ENCODE measurements around the gene FGF7. TPM values are rescaled to one million over a fixed set of nuclear protein-coding genes. Genes with fewer than 3 reads are reported as not detected.
"Not testable (repeated sequence)": the region's sequence is repeated elsewhere in the genome, so short reads cannot be mapped to it uniquely, and the experiment has no call there.

Gene FGF7
- total RNA-seq, 2 experiments from 2014 or later = not detected

DNA sequence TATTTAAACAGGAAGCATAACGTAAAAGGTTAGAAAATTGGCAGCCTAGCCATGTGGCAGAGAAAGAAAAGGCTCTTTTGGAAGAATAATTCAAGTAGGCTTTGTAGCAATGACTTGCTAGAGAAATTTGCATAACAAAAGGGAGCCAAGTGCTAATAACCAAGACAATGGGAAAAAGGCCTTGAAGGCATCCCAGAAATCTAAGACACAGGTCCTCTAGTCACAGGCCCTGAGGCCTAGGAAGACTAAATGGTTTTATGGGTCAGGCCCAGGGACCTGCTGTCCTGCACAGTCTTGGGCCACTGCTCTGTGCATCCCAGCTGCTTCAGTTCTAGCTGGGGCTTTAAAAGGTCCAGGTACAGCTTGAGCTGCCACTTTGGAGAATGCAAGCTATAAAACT lies 78.5 kb downstream of the FGF7 start:
- Mint-ChIP-seq H3K4me3 (no peak overlapping the region), H3K4me1 (no peaks in the 10 kb centered on the region), H3K36me3 (no peaks in the 10 kb centered on the region), H3K27me3 (no peaks in the 10 kb centered on the region), H3K9me3 (peaks cover 7% of the 10 kb centered on the region), H3K27ac (no peak overlapping the region)
- no peak for DNase-seq

DNA sequence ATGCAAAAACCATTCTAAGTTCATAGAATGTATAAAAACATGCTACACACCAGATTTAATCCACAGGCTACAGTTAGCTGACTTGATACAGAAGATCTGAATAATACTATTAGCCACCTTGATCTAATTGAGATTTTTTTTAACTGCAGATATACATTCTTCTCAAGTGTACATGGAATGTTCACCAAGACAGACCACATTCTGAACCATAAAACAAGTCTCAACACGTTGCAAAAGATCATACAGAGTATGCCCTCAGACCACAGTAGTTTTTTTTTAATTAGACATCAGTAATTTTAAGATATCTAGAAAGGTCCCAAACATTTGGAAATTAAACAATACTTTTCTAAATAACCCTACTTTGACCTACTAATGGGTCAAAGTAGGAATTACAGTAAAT lies 83.3 kb downstream of the FGF7 start:
- no peak for DNase-seq
- no peak overlapping the region for H3K27ac Mint-ChIP-seq
- peaks cover 6% of the 10 kb centered on the region for H3K9me3 Mint-ChIP-seq
- H3K4me3 Mint-ChIP-seq = no peak overlapping the region
- no peaks in the 10 kb centered on the region for H3K27me3 Mint-ChIP-seq
- H3K4me1 Mint-ChIP-seq = no peaks in the 10 kb centered on the region
- H3K36me3 Mint-ChIP-seq = no peaks in the 10 kb centered on the region

DNA sequence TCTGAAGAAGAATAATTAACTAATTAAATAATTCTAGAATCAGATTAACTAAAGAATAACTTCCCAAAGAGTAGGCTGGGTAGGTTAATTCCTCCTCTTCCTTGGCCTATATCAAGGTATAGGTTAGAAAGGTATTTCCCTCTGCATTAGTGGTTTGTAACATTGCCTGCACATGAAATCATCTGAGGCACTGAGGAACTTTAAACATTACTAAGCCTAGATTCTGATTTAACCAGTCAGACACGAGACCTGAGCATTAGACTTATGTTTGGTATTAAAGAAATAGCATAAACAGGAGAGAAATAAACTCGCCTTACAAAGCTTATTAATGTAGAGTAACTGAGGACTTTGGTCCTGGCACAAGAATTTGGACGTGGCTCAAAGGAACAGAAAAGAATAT lies 84.2 kb downstream of the FGF7 start:
- Mint-ChIP-seq H3K4me1 (no peaks in the 10 kb centered on the region), H3K27ac (no peak overlapping the region), H3K4me3 (no peak overlapping the region), H3K9me3 (peaks cover 5% of the 10 kb centered on the region), H3K36me3 (no peaks in the 10 kb centered on the region), H3K27me3 (no peaks in the 10 kb centered on the region)
- no peak for DNase-seq

DNA sequence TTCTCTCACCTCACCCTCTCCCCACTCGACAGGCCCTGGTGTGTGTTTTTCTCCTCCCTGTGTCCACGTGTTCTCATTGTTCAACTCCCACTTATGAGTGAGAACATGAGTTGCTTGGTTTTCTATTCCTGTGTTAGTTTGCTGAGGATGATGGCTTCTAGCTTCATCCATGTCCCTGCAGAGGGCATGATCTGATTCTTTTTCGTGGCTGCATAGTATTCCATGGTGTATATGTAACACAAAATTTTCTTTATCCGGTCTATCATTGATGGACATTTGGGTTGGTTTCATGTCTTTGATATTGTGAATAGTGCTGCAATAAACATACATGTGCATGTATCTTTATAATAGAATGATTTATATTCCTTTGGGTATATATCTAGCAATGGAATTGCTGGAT lies 89.7 kb downstream of the FGF7 start:
- H3K4me3 Mint-ChIP-seq, H3K9me3 Mint-ChIP-seq, H3K27ac Mint-ChIP-seq, H3K27me3 Mint-ChIP-seq, H3K36me3 Mint-ChIP-seq, H3K4me1 Mint-ChIP-seq, DNase-seq: not testable (repeated sequence)

DNA sequence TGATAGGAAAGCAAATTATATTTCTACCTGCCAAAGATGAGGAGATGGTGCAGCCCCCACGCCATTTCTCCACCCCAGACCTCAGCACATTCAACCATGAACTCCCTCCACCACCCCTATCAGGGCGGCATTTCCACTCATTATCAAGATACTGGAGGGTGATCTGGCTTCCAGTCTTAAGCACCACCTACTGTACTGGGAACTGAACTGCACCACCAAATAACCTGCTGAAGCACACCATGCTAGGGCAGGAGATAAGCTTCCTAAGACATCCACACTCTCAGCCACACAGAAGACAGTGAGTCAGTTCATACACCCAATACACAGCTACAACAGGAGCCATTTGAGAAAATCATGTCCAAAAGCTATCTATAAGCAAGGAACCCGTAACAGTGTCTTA lies 98.8 kb downstream of the FGF7 start:
- no peaks in the 10 kb centered on the region for H3K4me1 Mint-ChIP-seq
- no peak overlapping the region for H3K4me3 Mint-ChIP-seq
- no peak overlapping the region for H3K27ac Mint-ChIP-seq
- peaks cover 19% of the 10 kb centered on the region for H3K9me3 Mint-ChIP-seq
- H3K27me3 Mint-ChIP-seq = no peaks in the 10 kb centered on the region
- peaks cover 10% of the 10 kb centered on the region for H3K36me3 Mint-ChIP-seq
- DNase-seq = no peak

DNA sequence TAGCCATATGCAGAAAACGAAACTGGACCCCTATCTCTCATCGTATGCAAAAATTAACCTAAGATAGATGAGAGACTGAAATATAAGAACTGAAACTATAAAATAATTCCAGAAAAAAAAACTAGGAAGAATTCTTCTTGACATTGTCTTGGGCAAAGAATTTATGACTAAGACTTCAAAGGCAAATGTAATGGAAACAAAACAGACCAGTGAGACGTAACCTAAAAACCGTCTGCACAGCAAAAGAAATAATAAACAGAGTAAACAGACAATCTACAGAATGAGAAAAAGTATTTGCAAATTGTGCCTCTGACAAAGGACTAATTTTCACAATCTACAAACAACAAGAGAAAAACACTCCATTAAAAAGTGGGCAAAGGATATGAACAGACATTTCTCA lies 105.2 kb downstream of the FGF7 start:
- Mint-ChIP-seq H3K27me3 (no peaks in the 10 kb centered on the region), H3K36me3 (peaks cover 5% of the 10 kb centered on the region), H3K27ac (no peak overlapping the region), H3K4me1 (no peaks in the 10 kb centered on the region), H3K9me3 (peaks cover 16% of the 10 kb centered on the region), H3K4me3 (no peak overlapping the region)
- DNase-seq = no peak

DNA sequence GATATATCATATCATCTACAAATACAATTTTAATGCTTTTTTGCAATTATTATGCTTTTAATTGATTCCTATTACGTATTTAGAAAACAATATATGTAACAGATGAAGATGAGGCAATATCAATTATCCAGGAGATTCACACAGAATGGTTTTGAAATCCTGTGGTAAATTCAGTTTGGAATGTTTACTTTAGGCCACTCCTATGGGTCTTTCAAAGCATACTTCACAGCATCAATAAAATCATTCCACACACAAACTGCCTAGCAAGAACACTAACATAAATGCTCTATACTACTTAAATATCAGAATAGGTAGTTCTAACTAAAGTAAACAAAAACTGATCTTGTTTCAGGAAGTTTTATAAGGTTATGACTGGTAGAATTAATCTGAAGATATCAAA lies 107.0 kb downstream of the FGF7 start:
- peaks cover 22% of the 10 kb centered on the region for H3K9me3 Mint-ChIP-seq
- H3K27ac Mint-ChIP-seq = no peak overlapping the region
- H3K4me1 Mint-ChIP-seq = no peaks in the 10 kb centered on the region
- no peaks in the 10 kb centered on the region for H3K27me3 Mint-ChIP-seq
- DNase-seq = no peak
- peaks cover 2% of the 10 kb centered on the region for H3K36me3 Mint-ChIP-seq
- H3K4me3 Mint-ChIP-seq = no peak overlapping the region

Other genes with a start within 250 kb of the FGF7 start
- 1 to 10 TPM; 2.9 to 4.1 TPM for gene FAM227B, start 197.6 kb downstream of the FGF7 start, total RNA-seq
- 10 to 100 TPM; 24.8 to 25.0 TPM for gene DTWD1, start 197.8 kb downstream of the FGF7 start, total RNA-seq

Measured in activated naive CD8-positive, alpha-beta T cell treated with anti-CD3 and anti-CD28 coated beads for 36 hours (primary cell).